GM19193 (cell line): ENCODE measurements around the gene OR10G3.

Experiments
- POLR2A ChIP-seq: IDR thresholded peaks from 4 replicates; pipeline ENCODE4 v1.6.1; 2011; ENCODE audit not compliant: insufficient read depth, insufficient read length; ENCODE audit errors: extremely low read depth

OR10G3 gene

DNA sequence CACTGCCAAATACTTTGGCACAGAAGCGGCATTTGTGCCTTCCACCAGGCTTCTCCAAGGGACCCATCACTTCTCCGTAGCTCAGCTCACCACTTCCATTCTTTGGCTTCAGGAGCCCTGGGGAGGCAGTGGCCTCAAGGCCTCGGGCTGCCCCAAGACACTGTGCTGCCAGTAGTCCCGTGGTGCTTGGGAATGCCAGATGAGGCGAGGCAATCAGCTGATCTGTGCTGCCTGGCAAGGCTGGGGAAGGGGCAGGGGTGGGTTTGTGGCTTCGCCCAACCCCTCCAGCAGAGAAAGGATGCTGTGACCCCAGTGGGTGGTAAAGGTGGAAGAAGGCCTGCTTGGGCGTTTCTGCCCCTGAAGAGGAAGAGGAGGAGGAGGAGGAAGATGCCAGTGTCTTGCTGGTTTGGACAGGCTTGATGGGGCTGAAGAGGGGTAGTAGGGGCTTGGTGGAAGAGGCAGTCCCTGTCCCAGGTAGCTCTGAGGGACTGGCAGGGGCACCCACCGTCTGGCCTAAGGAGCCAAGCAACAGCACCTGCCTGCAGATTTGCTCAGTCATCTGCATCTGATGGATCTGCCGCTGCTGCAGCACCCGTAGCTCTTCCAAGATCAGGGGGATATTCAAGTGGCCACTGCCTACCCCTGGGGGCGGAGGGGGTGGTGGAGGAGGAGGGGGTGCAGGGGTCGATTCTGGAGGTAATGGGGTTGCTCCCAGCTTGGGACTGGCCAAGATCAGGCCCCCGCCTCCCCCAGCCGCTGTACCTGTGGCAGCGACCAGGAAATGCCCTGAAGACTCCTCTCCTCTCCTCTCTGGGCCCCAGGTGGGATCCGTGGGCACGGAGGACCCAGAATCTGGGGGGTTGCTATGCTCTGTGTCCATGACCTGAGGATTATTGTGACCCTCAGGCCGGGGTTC, 55.0 kb downstream of the OR10G3 start:
- TF ChIP-seq POLR2A, result no peak

DNA sequence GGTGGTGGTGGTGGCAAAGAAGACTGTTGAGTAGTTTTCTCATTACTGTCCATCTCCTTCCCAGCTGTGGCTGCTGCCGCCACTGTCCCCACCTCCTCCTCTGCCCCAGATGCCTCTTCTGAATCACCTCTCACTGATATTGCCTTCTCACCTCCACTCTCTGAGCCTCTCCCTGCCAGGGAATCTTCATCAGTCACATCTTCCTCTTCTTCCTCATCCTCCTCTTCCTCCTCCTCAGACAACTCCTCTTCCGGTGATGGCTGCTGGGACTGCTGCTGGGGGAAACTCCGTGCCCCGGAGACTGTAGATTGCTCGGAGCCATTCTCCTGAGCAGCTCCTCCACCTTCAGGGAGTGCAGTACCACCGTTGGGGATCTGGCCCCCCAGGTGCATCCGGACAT, 56.7 kb downstream of the OR10G3 start:
- TF ChIP-seq POLR2A, result no peak

DNA sequence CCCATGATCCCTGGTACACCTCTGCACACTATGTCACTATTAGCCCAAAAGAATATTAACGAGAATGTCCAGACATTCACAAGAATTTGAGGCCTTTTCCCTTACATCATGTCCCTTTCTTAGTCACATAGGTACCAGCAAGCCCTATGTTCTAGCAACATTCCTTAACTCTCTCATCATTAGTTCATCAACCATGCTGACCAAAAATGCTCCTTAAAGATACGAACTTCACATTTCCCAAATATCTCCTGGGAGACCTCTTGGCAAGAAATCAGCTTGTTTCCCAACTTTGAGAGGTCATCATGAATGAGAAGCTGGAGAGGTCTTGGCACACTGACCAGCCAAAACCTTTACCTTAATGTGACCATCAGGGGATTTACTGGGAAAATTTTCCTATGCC, 58.4 kb downstream of the OR10G3 start:
- no peak for TF ChIP-seq POLR2A

DNA sequence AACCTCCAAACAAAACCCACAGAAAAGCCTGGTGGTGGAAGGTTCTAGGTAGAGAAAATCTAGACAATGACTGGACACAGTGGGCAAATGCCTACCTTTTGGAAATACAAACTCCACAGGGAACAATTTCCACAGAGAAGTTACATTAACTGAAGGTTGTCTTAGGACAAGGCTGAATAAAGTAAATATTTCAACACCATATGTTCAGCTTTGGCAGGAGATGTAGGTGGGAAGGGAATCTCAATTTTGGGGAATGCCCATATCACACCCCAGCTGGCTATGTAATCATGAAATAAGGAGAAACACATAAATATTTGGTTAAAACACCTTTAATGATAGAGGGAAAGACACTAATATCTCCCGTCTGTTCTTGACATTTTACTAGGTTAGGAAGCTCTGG, 59.1 kb downstream of the OR10G3 start:
- no peak for TF ChIP-seq POLR2A

DNA sequence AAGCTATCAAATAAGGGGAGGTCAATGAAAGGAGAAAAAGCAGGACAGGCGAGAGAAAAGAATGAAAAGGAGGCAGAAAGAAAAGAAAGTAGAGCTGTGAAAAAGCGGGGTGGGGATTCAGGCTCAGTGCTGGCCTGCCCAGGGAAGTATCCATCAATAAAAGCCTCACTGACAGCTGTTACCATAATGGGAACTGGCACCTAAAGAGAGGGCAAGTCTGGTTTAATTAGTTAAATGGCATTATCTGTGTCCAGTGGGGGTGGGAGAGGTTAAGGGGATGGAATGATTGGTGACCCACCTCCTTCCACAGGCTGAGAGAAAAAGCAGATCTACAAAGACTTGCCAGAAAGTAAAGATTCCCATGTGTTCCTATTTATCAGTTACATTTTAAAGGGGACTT, 61.2 kb downstream of the OR10G3 start:
- TF ChIP-seq POLR2A, result no peak
